ENCODE results near the gene CNTN5. TPM values are rescaled to one million over a fixed set of nuclear protein-coding genes. Genes with fewer than 3 reads are reported as not detected.

The CNTN5 gene
- total RNA-seq, 2 experiments from 2014 or later: not detected

DNA sequence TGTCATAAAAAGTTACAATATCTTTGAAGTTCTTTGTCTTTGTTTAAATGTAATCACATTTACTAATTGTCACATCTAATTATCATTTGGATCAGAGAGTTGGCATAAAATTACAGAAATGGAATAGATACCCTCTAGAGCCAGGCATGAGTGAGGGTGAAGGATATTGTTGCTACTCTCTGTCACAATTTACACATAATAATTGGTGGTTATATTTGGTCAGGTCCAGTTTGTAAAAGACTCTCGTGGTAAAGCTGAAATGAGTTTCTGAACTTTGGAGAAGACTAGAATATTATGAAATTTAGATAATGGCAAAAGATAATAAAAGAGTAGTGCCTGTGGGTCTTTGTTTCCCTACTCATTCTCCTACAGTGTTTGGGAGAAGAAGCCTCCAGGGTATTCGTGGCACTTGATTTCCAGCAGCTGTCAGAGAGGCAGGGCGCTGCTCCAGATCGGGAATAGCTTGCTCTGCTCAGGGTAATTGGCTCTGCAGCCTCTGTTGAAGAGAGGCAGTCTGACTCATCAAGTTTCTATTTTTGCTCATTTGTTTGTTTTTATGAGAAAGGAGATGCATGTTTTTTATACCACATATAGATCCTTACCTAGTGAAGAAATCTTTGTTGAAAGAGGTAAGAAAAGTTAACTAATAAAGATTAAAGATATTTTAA, 349.9 kb downstream of the CNTN5 start:
- Histone ChIP-seq H3K36me3 (ENCODE audit: insufficient read depth, low read length) (no peaks in the 10 kb centered on the region), H3K27ac (ENCODE audit: low read depth in 1 of 2, low read length in 2 of 2) (no peak overlapping the region), H3K27me3 (ENCODE audit: control insufficient read depth in 1 of 2, insufficient read depth in 2 of 2, low read length in 2 of 2) (no peaks in the 10 kb centered on the region), H3K9me3 (ENCODE audit: control insufficient read depth in 1 of 2, insufficient read depth in 1 of 2, low read length in 2 of 2) (peaks cover 0 to 17% of the 10 kb centered on the region in 2 experiments), H3K4me3 (ENCODE audit: low read length) (no peak overlapping the region), H3K4me1 (ENCODE audit: insufficient read depth, low read length) (no peaks in the 10 kb centered on the region)
- no peak for DNase-seq
- Mint-ChIP-seq H3K4me1 (ENCODE audit: low read depth) (no peaks in the 10 kb centered on the region), H3K36me3 (ENCODE audit: low read depth) (no peaks in the 10 kb centered on the region), H3K4me3 (no peak overlapping the region), H3K27ac (no peak overlapping the region), H3K9me3 (peaks cover 5% of the 10 kb centered on the region), H3K27me3 (no peaks in the 10 kb centered on the region)
- no peak for ATAC-seq (ENCODE audit: poor library complexity)
- TF ChIP-seq CTCF (IDR thresholded peaks at IDR 0.05): no peak
- ChIA-PET POLR2A (no interaction called here), CTCF (no interaction called here)
- intact Hi-C loops (cut with DNase I, micrococcal nuclease): no loop called here

GRCh38 chr11:99371257-99371656, 350.5 kb downstream of the CNTN5 start:
- Mint-ChIP-seq H3K4me1 (ENCODE audit: low read depth) (no peaks in the 10 kb centered on the region), H3K4me3 (no peak overlapping the region), H3K36me3 (ENCODE audit: low read depth) (no peaks in the 10 kb centered on the region), H3K9me3 (peaks cover 7% of the 10 kb centered on the region), H3K27ac (no peak overlapping the region), H3K27me3 (no peaks in the 10 kb centered on the region)
- no peak for TF ChIP-seq CTCF (IDR thresholded peaks at IDR 0.05)
- Histone ChIP-seq H3K4me1 (ENCODE audit: insufficient read depth, low read length) (no peaks in the 10 kb centered on the region), H3K27me3 (ENCODE audit: control insufficient read depth in 1 of 2, insufficient read depth in 2 of 2, low read length in 2 of 2) (no peaks in the 10 kb centered on the region), H3K4me3 (ENCODE audit: low read length) (no peak overlapping the region), H3K9me3 (ENCODE audit: control insufficient read depth in 1 of 2, insufficient read depth in 1 of 2, low read length in 2 of 2) (peaks cover 0 to 17% of the 10 kb centered on the region in 2 experiments), H3K36me3 (ENCODE audit: insufficient read depth, low read length) (no peaks in the 10 kb centered on the region), H3K27ac (ENCODE audit: low read depth in 1 of 2, low read length in 2 of 2) (no peak overlapping the region)
- DNase-seq (no peak), ATAC-seq (ENCODE audit: poor library complexity) (no peak)
- ChIA-PET POLR2A (no interaction called here), CTCF (no interaction called here)
- intact Hi-C loops (cut with DNase I, micrococcal nuclease): no loop called here

DNA sequence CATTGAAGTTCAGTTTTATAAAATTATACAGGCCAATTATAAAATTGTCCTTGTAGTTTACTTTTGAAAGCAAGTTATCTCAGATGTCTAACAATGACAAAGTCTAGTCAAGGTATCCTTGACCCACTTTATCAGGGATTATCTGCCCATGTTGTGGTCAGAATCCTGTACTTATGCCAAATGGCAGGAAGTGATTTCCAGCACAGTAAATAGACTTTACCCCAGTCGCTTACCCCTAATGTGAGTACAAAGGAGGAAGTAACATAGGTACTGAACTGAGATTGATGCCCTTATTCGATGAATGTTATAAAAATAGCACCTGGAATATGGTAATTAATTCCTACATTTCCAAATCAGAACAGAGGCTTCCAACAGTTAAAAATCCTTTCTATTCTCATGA, 355.7 kb downstream of the CNTN5 start:
- intact Hi-C loops (cut with DNase I, micrococcal nuclease): no loop called here
- peaks cover 9% of the 10 kb centered on the region for H3K9me3 Mint-ChIP-seq
- ATAC-seq (ENCODE audit: poor library complexity): no peak

More for the DNA sequence above, 355.7 kb downstream of the CNTN5 start:
- Mint-ChIP-seq H3K27ac (no peak overlapping the region), H3K4me1 (ENCODE audit: low read depth) (no peaks in the 10 kb centered on the region), H3K27me3 (no peaks in the 10 kb centered on the region), H3K36me3 (ENCODE audit: low read depth) (no peaks in the 10 kb centered on the region), H3K4me3 (no peak overlapping the region)
- Histone ChIP-seq H3K9me3 (ENCODE audit: control insufficient read depth in 1 of 2, insufficient read depth in 1 of 2, low read length in 2 of 2) (peaks cover 0 to 17% of the 10 kb centered on the region in 2 experiments), H3K4me1 (ENCODE audit: insufficient read depth, low read length) (no peaks in the 10 kb centered on the region), H3K4me3 (ENCODE audit: low read length) (no peak overlapping the region), H3K27me3 (ENCODE audit: control insufficient read depth in 1 of 2, insufficient read depth in 2 of 2, low read length in 2 of 2) (no peaks in the 10 kb centered on the region), H3K36me3 (ENCODE audit: insufficient read depth, low read length) (no peaks in the 10 kb centered on the region), H3K27ac (ENCODE audit: low read depth in 1 of 2, low read length in 2 of 2) (no peak overlapping the region)
- no peak for DNase-seq
- ChIA-PET POLR2A (no interaction called here), CTCF (no interaction called here)
- no peak for TF ChIP-seq CTCF (IDR thresholded peaks at IDR 0.05)

Measured in CD4-positive, alpha-beta T cell (primary cell).